ENCODE results near the gene NPEPPS. TPM values are rescaled to one million over a fixed set of nuclear protein-coding genes. Genes with fewer than 3 reads are reported as not detected.

NPEPPS gene
- total RNA-seq, 1 donor from 2014 or later, result 96.5 TPM

DNA sequence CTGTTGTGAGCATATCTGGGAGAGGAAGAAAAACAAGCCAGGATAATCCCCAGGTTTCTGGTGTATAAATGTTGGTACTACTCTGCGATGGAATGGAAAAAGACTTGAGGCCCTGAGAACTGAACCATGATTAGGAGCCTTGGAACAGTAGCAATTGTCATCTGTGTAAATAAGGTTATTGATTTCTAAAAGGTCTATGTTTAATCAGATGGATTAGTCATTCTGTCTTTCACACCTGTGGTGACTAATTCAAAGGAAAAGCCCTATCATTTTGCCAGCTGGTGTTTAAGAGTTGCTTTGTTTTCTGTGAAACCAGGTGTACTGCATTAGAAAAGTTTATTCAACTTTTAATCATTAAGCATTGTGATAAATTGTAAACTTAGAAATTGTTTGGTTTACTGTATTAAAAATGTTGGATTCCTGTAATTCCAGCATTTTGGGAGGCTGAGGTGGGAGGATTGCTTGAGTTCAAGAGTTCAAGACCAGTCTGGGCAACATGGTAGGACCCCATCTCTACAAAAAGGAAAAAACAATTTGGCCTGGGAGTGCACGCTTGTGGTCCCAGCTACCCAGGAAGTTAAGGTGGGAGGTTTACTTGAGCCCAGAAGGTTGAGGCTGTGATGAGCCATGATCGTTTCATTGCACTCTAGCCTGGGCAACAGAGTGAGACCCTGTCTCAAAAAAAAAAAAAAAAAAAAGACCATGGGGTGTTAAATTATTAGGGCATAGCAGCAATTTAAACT, 89.8 kb downstream of the NPEPPS start:
- TF ChIP-seq, protein P1, sequence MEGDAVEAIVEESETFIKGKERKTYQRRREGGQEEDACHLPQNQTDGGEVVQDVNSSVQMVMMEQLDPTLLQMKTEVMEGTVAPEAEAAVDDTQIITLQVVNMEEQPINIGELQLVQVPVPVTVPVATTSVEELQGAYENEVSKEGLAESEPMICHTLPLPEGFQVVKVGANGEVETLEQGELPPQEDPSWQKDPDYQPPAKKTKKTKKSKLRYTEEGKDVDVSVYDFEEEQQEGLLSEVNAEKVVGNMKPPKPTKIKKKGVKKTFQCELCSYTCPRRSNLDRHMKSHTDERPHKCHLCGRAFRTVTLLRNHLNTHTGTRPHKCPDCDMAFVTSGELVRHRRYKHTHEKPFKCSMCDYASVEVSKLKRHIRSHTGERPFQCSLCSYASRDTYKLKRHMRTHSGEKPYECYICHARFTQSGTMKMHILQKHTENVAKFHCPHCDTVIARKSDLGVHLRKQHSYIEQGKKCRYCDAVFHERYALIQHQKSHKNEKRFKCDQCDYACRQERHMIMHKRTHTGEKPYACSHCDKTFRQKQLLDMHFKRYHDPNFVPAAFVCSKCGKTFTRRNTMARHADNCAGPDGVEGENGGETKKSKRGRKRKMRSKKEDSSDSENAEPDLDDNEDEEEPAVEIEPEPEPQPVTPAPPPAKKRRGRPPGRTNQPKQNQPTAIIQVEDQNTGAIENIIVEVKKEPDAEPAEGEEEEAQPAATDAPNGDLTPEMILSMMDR (conservative IDR thresholded peaks at IDR 0.05; ENCODE audit: low read depth, low read length), result no peak
- DNase-seq (ENCODE audit: low read depth), result no peak
- H3K4me3 ChIP-seq (ENCODE audit: low read depth, low read length), result no peak overlapping the region

DNA sequence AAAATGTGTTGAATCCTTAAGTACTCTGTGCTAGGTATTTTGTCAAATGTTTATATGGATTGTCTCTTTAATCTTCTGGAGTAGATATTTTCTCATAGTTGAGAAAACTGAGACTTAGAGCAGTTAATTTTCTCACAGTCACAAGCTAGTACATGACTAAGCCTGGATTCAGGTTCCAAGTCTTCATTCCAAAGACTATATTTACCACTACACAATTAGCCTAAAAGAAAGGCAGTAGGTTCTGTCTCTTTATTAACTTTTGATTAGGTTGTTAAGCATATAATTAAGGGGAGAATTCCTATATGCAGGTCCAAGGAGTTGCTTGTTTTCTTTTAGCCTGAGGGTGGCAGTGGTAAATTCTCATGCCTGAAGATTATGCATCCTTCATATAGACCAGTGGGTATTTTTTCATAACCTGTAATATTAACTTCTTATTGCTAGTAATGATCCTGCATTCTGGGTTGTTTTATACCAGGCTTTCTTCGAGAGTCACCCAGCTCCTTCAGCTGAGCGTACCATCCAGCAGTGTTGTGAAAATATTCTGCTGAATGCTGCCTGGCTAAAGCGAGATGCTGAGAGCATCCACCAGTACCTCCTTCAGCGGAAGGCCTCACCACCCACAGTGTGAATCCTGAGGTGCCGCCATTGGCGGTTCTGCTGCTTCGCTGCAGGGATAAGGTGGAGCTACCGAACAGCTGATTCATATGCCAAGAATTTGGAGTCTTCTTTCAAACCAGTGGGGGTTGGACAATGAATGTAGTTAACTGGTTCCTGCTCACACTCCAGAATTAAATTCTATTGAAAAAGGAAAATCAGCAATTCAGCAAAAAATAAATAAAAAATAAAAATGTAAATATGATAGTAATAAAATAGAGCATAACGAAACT, 90.6 kb downstream of the NPEPPS start:
- peak; percentile 50 for DNase-seq (ENCODE audit: low read depth)
- H3K4me3 ChIP-seq (ENCODE audit: low read depth, low read length), result no peak overlapping the region

DNA sequence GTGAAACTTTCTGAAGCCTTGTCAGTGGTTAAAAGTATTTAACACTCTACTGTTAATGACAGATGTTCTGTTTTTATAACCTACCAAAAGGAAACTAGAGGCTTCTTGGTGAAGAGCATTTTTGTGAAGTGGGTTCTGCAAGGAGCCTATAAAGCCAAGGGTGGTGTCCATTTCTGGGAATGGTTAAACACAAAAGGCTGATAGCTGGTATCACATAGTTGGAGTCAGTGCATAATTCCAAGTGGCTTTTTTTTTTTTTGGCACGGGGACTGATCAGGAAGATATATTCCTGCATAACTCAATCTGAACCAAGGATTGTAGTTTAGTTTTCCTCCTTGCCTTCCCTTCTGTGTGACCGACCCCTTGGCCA, 91.3 kb downstream of the NPEPPS start:
- TF ChIP-seq, protein P1 (conservative IDR thresholded peaks at IDR 0.05; ENCODE audit: low read depth, low read length), result no peak
- no peak for DNase-seq (ENCODE audit: low read depth)
- H3K4me3 ChIP-seq (ENCODE audit: low read depth, low read length), result no peak overlapping the region

More for the DNA sequence above, 90.6 kb downstream of the NPEPPS start:
- TF ChIP-seq, protein P1 (conservative IDR thresholded peaks at IDR 0.05; ENCODE audit: low read depth, low read length), result peak; percentile 2

DNA sequence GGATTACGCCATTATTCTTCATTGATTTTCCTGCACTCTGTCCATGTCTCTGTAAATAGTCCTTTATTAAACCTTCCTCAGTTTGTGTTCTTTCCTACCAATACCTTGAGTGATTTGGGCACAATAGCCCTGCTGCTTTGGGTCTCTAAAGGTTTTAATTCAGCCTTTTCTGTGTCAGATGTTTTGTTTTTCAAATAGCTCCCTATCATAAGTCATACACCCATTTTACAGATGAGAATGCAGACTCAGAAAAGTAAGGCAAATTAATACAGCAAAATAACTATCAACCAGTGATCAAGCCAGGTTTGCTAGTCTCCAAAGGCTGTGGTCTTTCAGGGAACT, 93.8 kb downstream of the NPEPPS start:
- no peak for DNase-seq (ENCODE audit: low read depth)
- H3K4me3 ChIP-seq (ENCODE audit: low read depth, low read length), result no peak overlapping the region
- TF ChIP-seq, protein P1 (conservative IDR thresholded peaks at IDR 0.05; ENCODE audit: low read depth, low read length), result no peak

DNA sequence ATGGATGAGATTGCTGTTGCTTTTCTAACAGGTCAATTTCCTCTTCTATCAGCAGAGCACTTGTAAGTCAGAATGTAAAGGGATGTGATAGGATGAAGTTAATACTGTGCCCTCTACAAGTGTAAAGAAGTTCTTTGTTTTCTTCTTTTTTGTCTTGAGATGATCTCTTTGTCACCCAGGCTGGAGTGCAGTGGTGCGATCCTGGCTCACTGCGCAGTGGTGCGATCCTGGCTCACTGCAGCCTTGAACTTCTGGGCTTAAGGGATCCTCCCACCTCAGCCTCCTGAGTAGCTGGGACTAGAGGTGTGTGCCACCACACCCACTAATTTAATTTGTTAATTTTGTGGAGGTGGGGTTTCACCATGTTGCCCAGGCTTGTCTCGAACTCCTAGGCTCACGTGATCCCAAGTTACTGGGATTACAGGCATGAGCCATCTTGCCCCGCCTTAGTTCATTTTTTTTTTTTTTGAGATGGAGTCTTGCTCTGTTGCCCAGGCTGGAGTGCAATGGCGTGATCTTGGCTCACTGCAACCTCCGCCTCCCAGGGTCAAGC, 97.2 kb downstream of the NPEPPS start:
- TF ChIP-seq, protein P1 (conservative IDR thresholded peaks at IDR 0.05; ENCODE audit: low read depth, low read length), result no peak
- DNase-seq (ENCODE audit: low read depth), result no peak

DNA sequence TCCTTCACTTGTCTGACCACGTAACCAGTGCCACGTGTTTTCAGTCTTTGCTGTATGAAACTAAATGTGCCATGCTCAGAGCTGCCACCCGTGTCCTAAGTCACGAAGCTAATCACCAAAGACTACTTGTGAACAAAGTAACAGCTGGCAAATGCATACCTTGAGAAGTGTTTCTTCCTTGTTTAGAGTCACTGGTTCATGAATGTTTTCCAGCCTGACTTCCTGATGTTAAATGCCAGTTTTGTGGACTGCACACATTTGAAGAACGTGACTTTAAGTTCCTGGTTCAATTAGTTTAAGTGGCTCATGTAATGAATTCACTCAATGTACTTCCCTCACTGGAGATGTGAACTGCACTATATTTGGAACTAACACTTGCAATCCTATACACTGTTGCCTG, 98.9 kb downstream of the NPEPPS start:
- TF ChIP-seq, protein P1 (conservative IDR thresholded peaks at IDR 0.05; ENCODE audit: low read depth, low read length), result no peak
- DNase-seq (ENCODE audit: low read depth), result no peak
- H3K4me3 ChIP-seq (ENCODE audit: low read depth, low read length), result no peak overlapping the region

More for the DNA sequence above, 97.2 kb downstream of the NPEPPS start:
- H3K4me3 ChIP-seq (ENCODE audit: low read depth, low read length), result no peak overlapping the region

Data from epithelial cell of proximal tubule (primary cell).